ENCODE results near the gene NARS2. TPM values are rescaled to one million over a fixed set of nuclear protein-coding genes. Genes with fewer than 3 reads are reported as not detected.
A peak's percentile ranks its signal among the peaks of the same experiment; 100 is the strongest.

NARS2 gene
- total RNA-seq, 4 donors from 2014 or later = 17.1 to 23.6 (median 22.5) TPM

DNA sequence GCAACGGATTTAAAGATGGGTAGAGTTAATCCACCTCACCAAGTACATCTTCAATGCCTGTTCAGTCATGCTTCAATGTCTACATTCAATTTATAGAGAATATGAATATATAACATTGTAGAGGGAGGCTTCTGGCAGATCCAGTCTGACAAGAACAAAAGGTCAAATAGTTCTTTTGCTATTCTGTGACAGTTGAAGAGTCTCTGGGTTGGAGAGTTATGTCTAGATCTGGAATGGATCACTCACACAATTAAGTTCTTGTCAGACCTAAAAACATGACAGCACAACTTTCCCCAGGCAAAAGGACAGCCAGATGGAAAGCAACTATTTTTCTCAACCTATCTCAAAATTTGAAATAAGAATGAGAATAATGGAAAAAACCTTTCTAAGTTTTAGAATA is 141.7 kb downstream of the NARS2 start:
- no peak for DNase-seq

GRCh38 chr11:78432058-78432515 is 142.6 kb downstream of the NARS2 start:
- Histone ChIP-seq H3K4me1 (peaks cover 0 to 7% of the 10 kb centered on the region in 2 donors), H3K27me3 (no peaks in the 10 kb centered on the region), H3K4me3 (replicated peaks in 1 of 3) (no peak overlapping the region), H3K27ac (no peak overlapping the region), H3K9me3 (no peaks in the 10 kb centered on the region), H3K36me3 (no peaks in the 10 kb centered on the region)
- TF ChIP-seq CTCF (IDR thresholded peaks at IDR 0.05) (peak in 4 of 6 experiments; percentile 14 to 42 (median 28)), POLR2A (IDR thresholded peaks at IDR 0.05) (no peak)
- peak in 1 of 2 donors; percentile 18 for DNase-seq
- WGBS, 2 donors = 80 to 88% methylated on average over 4 of the region's 4 CpGs
- intact Hi-C loops (cut with DNase I) = no loop called here

More for the DNA sequence above, 141.7 kb downstream of the NARS2 start:
- H3K36me3 ChIP-seq = no peaks in the 10 kb centered on the region
- WGBS, 2 donors = 75 to 91% methylated on average over 1 of the region's 1 CpG
- H3K4me1 ChIP-seq = peaks cover 0 to 7% of the 10 kb centered on the region in 2 donors
- H3K27ac ChIP-seq = no peak overlapping the region
- H3K4me3 ChIP-seq (replicated peaks in 1 of 3) = no peak overlapping the region
- TF ChIP-seq POLR2A (IDR thresholded peaks at IDR 0.05) = no peak
- no peak for TF ChIP-seq CTCF (IDR thresholded peaks at IDR 0.05)
- intact Hi-C loops (cut with DNase I) = no loop called here
- no peaks in the 10 kb centered on the region for H3K9me3 ChIP-seq
- H3K27me3 ChIP-seq = no peaks in the 10 kb centered on the region

GRCh38 chr11:78429660-78430059 is 145.0 kb downstream of the NARS2 start:
- H3K27me3 ChIP-seq = no peaks in the 10 kb centered on the region
- intact Hi-C loops (cut with DNase I) = loop anchor here (10.0 kb wide), 1 partner anchor 345 kb away; no protein-coding TSS in a partner anchor
- TF ChIP-seq CTCF (IDR thresholded peaks at IDR 0.05) (no peak), POLR2A (IDR thresholded peaks at IDR 0.05) (no peak)
- DNase-seq = no peak
- no peak overlapping the region for H3K4me3 ChIP-seq (replicated peaks in 1 of 3)
- no peaks in the 10 kb centered on the region for H3K36me3 ChIP-seq
- H3K27ac ChIP-seq = no peak overlapping the region
- peaks cover 0 to 7% of the 10 kb centered on the region in 2 donors for H3K4me1 ChIP-seq
- WGBS, 2 donors = 67 to 77% methylated on average over 4 of the region's 4 CpGs
- no peaks in the 10 kb centered on the region for H3K9me3 ChIP-seq

DNA sequence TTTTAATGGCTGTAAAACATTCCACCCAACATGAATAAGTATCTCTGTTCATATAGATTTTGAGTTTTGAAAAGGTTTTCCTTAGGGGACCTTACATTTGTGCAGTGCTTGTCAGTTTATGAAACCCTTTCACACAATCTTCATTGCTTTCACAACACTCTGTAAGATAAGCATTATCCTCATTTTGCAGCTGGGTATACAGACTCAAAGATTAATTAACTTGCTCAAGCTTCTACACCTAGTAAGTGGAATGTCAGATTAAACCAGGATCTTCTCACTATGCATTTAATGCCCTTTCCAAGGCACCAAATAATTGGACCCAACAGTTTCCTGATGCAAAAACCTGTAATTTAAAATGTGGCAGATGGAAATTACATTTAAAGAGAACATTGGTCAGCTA is 145.5 kb downstream of the NARS2 start:
- Histone ChIP-seq H3K4me1 (peaks cover 0 to 7% of the 10 kb centered on the region in 2 donors), H3K36me3 (no peaks in the 10 kb centered on the region), H3K4me3 (replicated peaks in 1 of 3) (no peak overlapping the region), H3K27ac (no peak overlapping the region), H3K9me3 (no peaks in the 10 kb centered on the region), H3K27me3 (no peaks in the 10 kb centered on the region)
- intact Hi-C loops (cut with DNase I) = loop anchor here (10.0 kb wide), 1 partner anchor 344 kb away; no protein-coding TSS in a partner anchor
- TF ChIP-seq POLR2A (IDR thresholded peaks at IDR 0.05) = no peak
- no peak for TF ChIP-seq CTCF (IDR thresholded peaks at IDR 0.05)
- DNase-seq = no peak

GRCh38 chr11:78428773-78429172 is 145.9 kb downstream of the NARS2 start:
- 95 to 96% methylated on average over 3 of the region's 3 CpGs for WGBS, 2 donors
- TF ChIP-seq CTCF (IDR thresholded peaks at IDR 0.05) = no peak
- no peak for TF ChIP-seq POLR2A (IDR thresholded peaks at IDR 0.05)
- Histone ChIP-seq H3K27ac (no peak overlapping the region), H3K4me1 (peaks cover 0 to 7% of the 10 kb centered on the region in 2 donors), H3K4me3 (replicated peaks in 1 of 3) (no peak overlapping the region), H3K27me3 (no peaks in the 10 kb centered on the region), H3K9me3 (no peaks in the 10 kb centered on the region), H3K36me3 (no peaks in the 10 kb centered on the region)
- no peak for DNase-seq
- intact Hi-C loops (cut with DNase I) = loop anchor here (10.0 kb wide), 1 partner anchor 344 kb away; no protein-coding TSS in a partner anchor

Measured in thyroid gland (tissue), 4 donors.